Brain microvascular endothelial cell (primary cell): ENCODE results near the gene PPCDC.

Experiments used
- DNase-seq: peaks from one replicate; pipeline ENCODE4 v3.0.0-alpha.2; 2020
- H3K27ac ChIP-seq: fragments of 250-450 bp; sonication (Bioruptor Pico); 2 replicates; pipeline ENCODE4 v1.5.1; 2020; ENCODE audit warnings: mild to moderate bottlenecking, moderate library complexity
- H3K27me3 ChIP-seq: fragments of 250-450 bp; sonication (Bioruptor Pico); replicated peaks from 2 replicates; pipeline ENCODE4 v1.5.1; 2020; ENCODE audit warnings: mild to moderate bottlenecking
- H3K36me3 ChIP-seq: fragments of 250-450 bp; sonication (Bioruptor Pico); replicated peaks from 2 replicates; pipeline ENCODE4 v1.5.1; 2020; ENCODE audit warnings: mild to moderate bottlenecking
- H3K4me3 ChIP-seq: 2 replicates; pipeline ENCODE4 v1.5.1; 2011; ENCODE audit warnings: low read depth, mild to moderate bottlenecking, control low read depth, low read length, moderate library complexity
- CTCF ChIP-seq: IDR thresholded peaks from 2 replicates; pipeline ENCODE4 v1.5.1; 2011; ENCODE audit warnings: low read depth, mild to moderate bottlenecking, moderate library complexity, low read length, control low read depth, inconsistent platforms; ENCODE audit errors: missing control alignments
- in situ Hi-C: cut with HindIII; loops from 2 replicates; pipeline ENCODE4 v1.10.0; 2017; ENCODE audit warnings: low sequenced_read_pairs, low pct_ligation_motif_present

PPCDC gene

GRCh38 chr15:74997543-74997942 lies 25.8 kb upstream of the PPCDC start:
- no peak for DNase-seq
- H3K4me3 ChIP-seq: no peak overlapping the region
- no peak for TF ChIP-seq CTCF
- no peaks in the 10 kb centered on the region for H3K36me3 ChIP-seq
- in situ Hi-C loops: no loop called here
- no peak overlapping the region for H3K27ac ChIP-seq
- H3K27me3 ChIP-seq: peaks cover 13% of the 10 kb centered on the region

GRCh38 chr15:75001310-75001709 lies 22.1 kb upstream of the PPCDC start:
- Histone ChIP-seq H3K36me3 (no peaks in the 10 kb centered on the region), H3K27ac (no peak overlapping the region), H3K4me3 (no peak overlapping the region), H3K27me3 (peaks cover 8% of the 10 kb centered on the region)
- in situ Hi-C loops: no loop called here
- no peak for TF ChIP-seq CTCF
- no peak for DNase-seq

GRCh38 chr15:75002398-75002797 lies 21.0 kb upstream of the PPCDC start:
- no peak for DNase-seq
- no peak overlapping the region for H3K27ac ChIP-seq
- no peak for TF ChIP-seq CTCF
- H3K4me3 ChIP-seq: no peak overlapping the region
- no peaks in the 10 kb centered on the region for H3K27me3 ChIP-seq
- H3K36me3 ChIP-seq: no peaks in the 10 kb centered on the region
- in situ Hi-C loops: no loop called here

- Histone ChIP-seq H3K27ac (no peak overlapping the region), H3K4me3 (no peak overlapping the region), H3K27me3 (no peaks in the 10 kb centered on the region), H3K36me3 (no peaks in the 10 kb centered on the region)
- in situ Hi-C loops: no loop called here
- TF ChIP-seq CTCF: no peak
- DNase-seq: no peak
These were observed 16.2 kb upstream of the PPCDC start for GRCh38 chr15:75007216-75007615.

GRCh38 chr15:75008221-75008625 lies 15.2 kb upstream of the PPCDC start:
- no peaks in the 10 kb centered on the region for H3K27me3 ChIP-seq
- H3K27ac ChIP-seq: no peak overlapping the region
- in situ Hi-C loops: no loop called here
- TF ChIP-seq CTCF: no peak
- no peak overlapping the region for H3K4me3 ChIP-seq
- no peaks in the 10 kb centered on the region for H3K36me3 ChIP-seq
- DNase-seq: no peak

- H3K27ac ChIP-seq: no peak overlapping the region
- DNase-seq: no peak
- H3K36me3 ChIP-seq: no peaks in the 10 kb centered on the region
- in situ Hi-C loops: no loop called here
- TF ChIP-seq CTCF: no peak
- H3K4me3 ChIP-seq: no peak overlapping the region
- H3K27me3 ChIP-seq: no peaks in the 10 kb centered on the region
These were observed 14.6 kb upstream of the PPCDC start for GRCh38 chr15:75008629-75009326.
